Measurements from ENCODE around the gene GRAMD1C. TPM values are rescaled to one million over a fixed set of nuclear protein-coding genes. Genes with fewer than 3 reads are reported as not detected.
A peak's percentile ranks its signal among the peaks of the same experiment; 100 is the strongest.

Gene GRAMD1C
- total and polyA plus RNA-seq, 9 of the 15 experiments (the other 6 are each of a cell fraction or from before 2014, with no cell fraction given), result not detected

DNA sequence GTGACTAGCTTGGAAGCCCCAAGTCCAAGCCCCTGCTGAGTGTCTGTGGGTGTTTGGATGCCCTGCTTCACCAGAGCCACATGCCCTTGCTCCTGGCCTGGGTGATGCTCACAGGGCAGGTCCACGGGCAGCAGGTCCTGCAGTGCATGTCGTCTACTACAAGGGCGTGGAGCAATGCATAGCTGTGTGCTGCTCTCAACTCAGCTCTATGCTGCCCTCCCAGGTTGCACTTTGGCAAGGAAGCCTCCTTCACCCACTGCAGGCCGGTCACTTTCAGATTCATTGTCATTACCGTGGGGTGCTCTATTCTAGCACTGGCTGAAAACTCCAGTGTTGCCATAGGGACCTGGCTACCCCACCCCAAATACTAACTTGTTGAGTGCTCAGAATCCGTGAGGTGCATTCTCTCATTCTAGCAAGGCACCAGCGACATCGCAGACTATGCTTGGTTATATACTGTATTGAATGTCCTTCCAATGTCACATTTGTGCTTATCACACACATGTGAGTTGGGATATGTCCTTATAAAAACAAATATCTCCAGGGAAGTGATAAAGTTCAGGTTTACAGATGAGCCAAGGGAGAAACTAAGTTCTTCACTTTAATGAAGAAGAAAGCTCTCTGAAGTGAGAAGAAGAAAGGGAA, 51.8 kb downstream of the GRAMD1C start:
- in situ Hi-C loops (cut with MboI) (no loop called here), intact Hi-C loops (cut with micrococcal nuclease) (loop anchor here (10.0 kb wide), 1 partner anchor 266 kb away; no protein-coding TSS in a partner anchor)
- BruUV-seq (replicated peaks), result no TSS peak
- peaks cover 0 to 10% of the 10 kb centered on the region in 2 experiments; a peak in 4 of 5 replicates for H3K27me3 ChIP-seq (ENCODE audit: control insufficient read depth in 2 of 2, insufficient read depth in 2 of 2, low read length in 2 of 2)
- H2AFZ ChIP-seq (ENCODE audit: low read depth, low read length), result no peak overlapping the region
- H3K9ac ChIP-seq (ENCODE audit: insufficient read depth in 1 of 2, low read depth in 2 of 2, low read length in 2 of 2), result no peak overlapping the region; a peak in 1 of 4 replicates
- no peaks in the 10 kb centered on the region for H3K79me2 ChIP-seq (ENCODE audit: control insufficient read depth, insufficient read depth, low read length)
- no peak overlapping the region for H3K27ac ChIP-seq (ENCODE audit: extremely low read depth, low read depth, low read length)
- no peak for FAIRE-seq
- H4K20me1 ChIP-seq (replicated peaks; ENCODE audit: control insufficient read depth, insufficient read depth, low read length), result no peaks in the 10 kb centered on the region
- peak in 2 of 4 experiments; percentile 5 to 9 for DNase-seq (ENCODE audit: extremely low read depth in 1 of 4, low spot score in 3 of 4)
- ChIA-PET CTCF (ENCODE audit: low intra/inter-chr PET ratio) (no interaction called here), POLR2A (no interaction called here)
- H3K36me3 ChIP-seq (ENCODE audit: control insufficient read depth, insufficient read depth, low read length), result no peaks in the 10 kb centered on the region
- H3K4me1 ChIP-seq (replicated peaks in 1 of 2; ENCODE audit: control insufficient read depth in 2 of 2, insufficient read depth in 2 of 2, low read length in 2 of 2), result no peaks in the 10 kb centered on the region
- H3K4me3 ChIP-seq, result no peak overlapping the region
- H3K9me3 ChIP-seq (replicated peaks; ENCODE audit: control insufficient read depth, insufficient read depth, low read depth, low read length), result no peaks in the 10 kb centered on the region
- 0% methylated on average over 6 of the region's 8 CpGs for WGBS (ENCODE audit: insufficient coverage, low coverage, missing lambda C conversion rate)
- no peaks in the 10 kb centered on the region for H3K9me1 ChIP-seq (ENCODE audit: control insufficient read depth, insufficient read depth, low read length)
- peak; percentile 82 for ATAC-seq
- H3K4me2 ChIP-seq (ENCODE audit: insufficient read depth, low read length), result no peak overlapping the region
- TF ChIP-seq PHB2 (IDR thresholded peaks at IDR 0.05; ENCODE audit: low read depth), result no peak
- no peak for TF ChIP-seq SMAD3 (CRISPR knock-in tag; conservative IDR thresholded peaks at IDR 0.05)
- TF ChIP-seq, protein P1, sequence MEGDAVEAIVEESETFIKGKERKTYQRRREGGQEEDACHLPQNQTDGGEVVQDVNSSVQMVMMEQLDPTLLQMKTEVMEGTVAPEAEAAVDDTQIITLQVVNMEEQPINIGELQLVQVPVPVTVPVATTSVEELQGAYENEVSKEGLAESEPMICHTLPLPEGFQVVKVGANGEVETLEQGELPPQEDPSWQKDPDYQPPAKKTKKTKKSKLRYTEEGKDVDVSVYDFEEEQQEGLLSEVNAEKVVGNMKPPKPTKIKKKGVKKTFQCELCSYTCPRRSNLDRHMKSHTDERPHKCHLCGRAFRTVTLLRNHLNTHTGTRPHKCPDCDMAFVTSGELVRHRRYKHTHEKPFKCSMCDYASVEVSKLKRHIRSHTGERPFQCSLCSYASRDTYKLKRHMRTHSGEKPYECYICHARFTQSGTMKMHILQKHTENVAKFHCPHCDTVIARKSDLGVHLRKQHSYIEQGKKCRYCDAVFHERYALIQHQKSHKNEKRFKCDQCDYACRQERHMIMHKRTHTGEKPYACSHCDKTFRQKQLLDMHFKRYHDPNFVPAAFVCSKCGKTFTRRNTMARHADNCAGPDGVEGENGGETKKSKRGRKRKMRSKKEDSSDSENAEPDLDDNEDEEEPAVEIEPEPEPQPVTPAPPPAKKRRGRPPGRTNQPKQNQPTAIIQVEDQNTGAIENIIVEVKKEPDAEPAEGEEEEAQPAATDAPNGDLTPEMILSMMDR (IDR thresholded peaks at IDR 0.05 in 2 of 3, conservative IDR thresholded peaks at IDR 0.05 in 1 of 3; ENCODE audit: insufficient read depth in 2 of 3, low read depth in 1 of 3, low read length in 3 of 3), result 0 out of 6 replicates have a peak, but pooled peaks of 1 of the 3 experiments have one; percentile 15
- TF ChIP-seq, protein P2, sequence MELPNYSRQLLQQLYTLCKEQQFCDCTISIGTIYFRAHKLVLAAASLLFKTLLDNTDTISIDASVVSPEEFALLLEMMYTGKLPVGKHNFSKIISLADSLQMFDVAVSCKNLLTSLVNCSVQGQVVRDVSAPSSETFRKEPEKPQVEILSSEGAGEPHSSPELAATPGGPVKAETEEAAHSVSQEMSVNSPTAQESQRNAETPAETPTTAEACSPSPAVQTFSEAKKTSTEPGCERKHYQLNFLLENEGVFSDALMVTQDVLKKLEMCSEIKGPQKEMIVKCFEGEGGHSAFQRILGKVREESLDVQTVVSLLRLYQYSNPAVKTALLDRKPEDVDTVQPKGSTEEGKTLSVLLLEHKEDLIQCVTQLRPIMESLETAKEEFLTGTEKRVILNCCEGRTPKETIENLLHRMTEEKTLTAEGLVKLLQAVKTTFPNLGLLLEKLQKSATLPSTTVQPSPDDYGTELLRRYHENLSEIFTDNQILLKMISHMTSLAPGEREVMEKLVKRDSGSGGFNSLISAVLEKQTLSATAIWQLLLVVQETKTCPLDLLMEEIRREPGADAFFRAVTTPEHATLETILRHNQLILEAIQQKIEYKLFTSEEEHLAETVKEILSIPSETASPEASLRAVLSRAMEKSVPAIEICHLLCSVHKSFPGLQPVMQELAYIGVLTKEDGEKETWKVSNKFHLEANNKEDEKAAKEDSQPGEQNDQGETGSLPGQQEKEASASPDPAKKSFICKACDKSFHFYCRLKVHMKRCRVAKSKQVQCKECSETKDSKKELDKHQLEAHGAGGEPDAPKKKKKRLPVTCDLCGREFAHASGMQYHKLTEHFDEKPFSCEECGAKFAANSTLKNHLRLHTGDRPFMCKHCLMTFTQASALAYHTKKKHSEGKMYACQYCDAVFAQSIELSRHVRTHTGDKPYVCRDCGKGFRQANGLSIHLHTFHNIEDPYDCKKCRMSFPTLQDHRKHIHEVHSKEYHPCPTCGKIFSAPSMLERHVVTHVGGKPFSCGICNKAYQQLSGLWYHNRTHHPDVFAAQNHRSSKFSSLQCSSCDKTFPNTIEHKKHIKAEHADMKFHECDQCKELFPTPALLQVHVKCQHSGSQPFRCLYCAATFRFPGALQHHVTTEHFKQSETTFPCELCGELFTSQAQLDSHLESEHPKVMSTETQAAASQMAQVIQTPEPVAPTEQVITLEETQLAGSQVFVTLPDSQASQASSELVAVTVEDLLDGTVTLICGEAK (IDR thresholded peaks at IDR 0.05), result no peak
- TF ChIP-seq, protein P2 (CRISPR knock-in tag; IDR thresholded peaks at IDR 0.05), result no peak
- TF ChIP-seq NR4A1 (CRISPR knock-in tag; IDR thresholded peaks at IDR 0.05), result no peak
- TF ChIP-seq NR4A1 (tag; IDR thresholded peaks at IDR 0.05), result no peak
- TF ChIP-seq TBL1XR1 (IDR thresholded peaks at IDR 0.05; ENCODE audit: low read length in 2 of 2), result no peak
- TF ChIP-seq HCFC1 (IDR thresholded peaks at IDR 0.05; ENCODE audit: low read depth, low read length), result no peak
